CD4-positive, alpha-beta T cell (primary cell): ENCODE results near the gene ZNF787. TPM values are rescaled to one million over a fixed set of nuclear protein-coding genes. Genes with fewer than 3 reads are reported as not detected.

Experiments used
- ATAC-seq: fragments of 200-7000 bp; cut with Tn5 transposase; one replicate; pipeline ENCODE4 v1.10.0; 2022; ENCODE audit warnings: mild to moderate bottlenecking; ENCODE audit not compliant: poor library complexity
- CTCF ChIA-PET: fragments of 350-600 bp; sonication (Branson Sonifier 250); formaldehyde crosslinking; loops from one replicate; lab custom pipeline; 2021; ENCODE audit warnings: antibody characterized with exemption, inconsistent platforms; lab: Charles Lee
- POLR2A ChIA-PET: fragments of 350-600 bp; sonication (Branson Sonifier 250); formaldehyde crosslinking; loops from one replicate; lab custom pipeline; 2021; ENCODE audit warnings: antibody characterized with exemption, inconsistent platforms; lab: Charles Lee
- DNase-seq, 14 experiments: peaks; one replicate each; pipeline ENCODE4 v3.0.0-alpha.2; 2013 to 2020; ENCODE audit warnings: mixed read lengths in 2 of 14
- H3K27ac ChIP-seq, 2 donors: one replicate each; pipeline versions ENCODE4 v1.5.1 to v1.7.0; 2013; ENCODE audit warnings: low read length in 2 of 2, low read depth in 1 of 2, mild to moderate bottlenecking in 1 of 2
- H3K27me3 ChIP-seq, 2 experiments: 1 replicate in 1 of 2; 2 replicates in 1 of 2; pipeline versions ENCODE4 v1.6.1 to v1.7.0; 2013; ENCODE audit warnings: low read length in 2 of 2, control low read depth in 1 of 2, mild to moderate bottlenecking in 1 of 2, moderate library complexity in 1 of 2; ENCODE audit not compliant: insufficient read depth in 2 of 2, control insufficient read depth in 1 of 2
- H3K36me3 ChIP-seq: one replicate; pipeline ENCODE4 v1.6.1; 2013; ENCODE audit warnings: low read length, control low read depth; ENCODE audit not compliant: insufficient read depth
- H3K4me1 ChIP-seq: one replicate; pipeline ENCODE4 v1.6.1; 2013; ENCODE audit warnings: low read length, control low read depth; ENCODE audit not compliant: insufficient read depth
- H3K4me3 ChIP-seq: one replicate; pipeline ENCODE4 v1.5.1; 2013; ENCODE audit warnings: mild to moderate bottlenecking, low read length, moderate library complexity
- H3K9me3 ChIP-seq, 2 experiments: 1 replicate in 1 of 2; 2 replicates in 1 of 2; pipeline versions ENCODE4 v1.6.1 to v1.7.0; 2013; ENCODE audit warnings: low read length in 2 of 2, mild to moderate bottlenecking in 2 of 2, control low read depth in 1 of 2, moderate library complexity in 1 of 2; ENCODE audit not compliant: control insufficient read depth in 1 of 2, insufficient read depth in 1 of 2
- H3K27ac Mint-ChIP-seq: one replicate; pipeline ENCODE4 v1.8.0; 2020; ENCODE audit warnings: mixed read lengths
- H3K27me3 Mint-ChIP-seq: one replicate; pipeline ENCODE4 v1.8.0; 2021; ENCODE audit warnings: mixed read lengths
- H3K36me3 Mint-ChIP-seq: one replicate; pipeline ENCODE4 v1.8.0; 2021; ENCODE audit warnings: low read depth, mixed read lengths
- H3K4me1 Mint-ChIP-seq: one replicate; pipeline ENCODE4 v1.8.0; 2021; ENCODE audit warnings: low read depth, mixed read lengths
- H3K4me3 Mint-ChIP-seq: one replicate; pipeline ENCODE4 v1.8.0; 2020; ENCODE audit warnings: mild to moderate bottlenecking, mixed read lengths
- H3K9me3 Mint-ChIP-seq: one replicate; pipeline ENCODE4 v1.8.0; 2020; ENCODE audit warnings: mixed read lengths
- CTCF ChIP-seq: fragments of 200-600 bp; IDR thresholded peaks from one replicate; pipeline ENCODE4 v1.8.0; 2022; ENCODE audit warnings: antibody characterized with exemption, mild to moderate bottlenecking
- intact Hi-C, 2 experiments: fragments of 100-400 bp; cut with DNase I in 1 of 2; cut with micrococcal nuclease in 1 of 2; formaldehyde crosslinking; loops; one replicate each; pipeline versions ENCODE4 v1.15.1 to v1.9.0; 2023 to 2025; cut with DNase I, micrococcal nuclease
- total RNA-seq, 174 experiments: library from RNA in 2 of 174; stranded (reverse) in 2 of 174; gene quantifications; one replicate each; pipeline ENCODE4 v1.2.3 and lab custom pipeline; 2021 to 2026

ZNF787 gene
- total RNA-seq, 2 experiments from 2014 or later = 11.4 to 11.5 TPM

GRCh38 chr19:56104423-56104822 lies 16.7 kb downstream of the ZNF787 start:
- Histone ChIP-seq H3K27me3 (no peaks in the 10 kb centered on the region), H3K36me3 (peaks cover 35% of the 10 kb centered on the region), H3K27ac (no peak overlapping the region), H3K9me3 (no peaks in the 10 kb centered on the region), H3K4me3 (no peak overlapping the region), H3K4me1 (peaks cover 41% of the 10 kb centered on the region)
- POLR2A ChIA-PET = no interaction called here
- ATAC-seq (no peak), DNase-seq (no peak)
- no peak for TF ChIP-seq CTCF
- H3K27ac Mint-ChIP-seq = no peak overlapping the region
- H3K9me3 Mint-ChIP-seq = no peaks in the 10 kb centered on the region
- H3K36me3 Mint-ChIP-seq = peaks cover 18% of the 10 kb centered on the region
- peaks cover 33% of the 10 kb centered on the region for H3K4me1 Mint-ChIP-seq
- no peaks in the 10 kb centered on the region for H3K27me3 Mint-ChIP-seq
- no peak overlapping the region for H3K4me3 Mint-ChIP-seq
- intact Hi-C loops = no loop called here
- CTCF ChIA-PET = interaction anchor here (1.0 to 1.4 kb wide), 4 partner anchors 67 to 150 kb away, joined by 3 to 8 read pairs (median 4); no protein-coding TSS in a partner anchor

GRCh38 chr19:56103027-56103614 lies 18.0 kb downstream of the ZNF787 start:
- ChIA-PET POLR2A (no interaction called here), CTCF (no interaction called here)
- ATAC-seq = no peak
- Mint-ChIP-seq H3K27ac (no peak overlapping the region), H3K27me3 (no peaks in the 10 kb centered on the region), H3K4me3 (no peak overlapping the region), H3K9me3 (no peaks in the 10 kb centered on the region), H3K36me3 (peaks cover 22% of the 10 kb centered on the region), H3K4me1 (peaks cover 27% of the 10 kb centered on the region)
- Histone ChIP-seq H3K27ac (no peak overlapping the region), H3K4me3 (no peak overlapping the region), H3K36me3 (peaks cover 31% of the 10 kb centered on the region), H3K4me1 (peaks cover 30% of the 10 kb centered on the region), H3K9me3 (no peaks in the 10 kb centered on the region), H3K27me3 (no peaks in the 10 kb centered on the region)
- intact Hi-C loops = no loop called here
- no peak for DNase-seq
- no peak for TF ChIP-seq CTCF

- no peak for ATAC-seq
- H3K4me1 ChIP-seq = peaks cover 22% of the 10 kb centered on the region
- no peaks in the 10 kb centered on the region for H3K9me3 ChIP-seq
- DNase-seq = no peak
- Mint-ChIP-seq H3K4me3 (no peak overlapping the region), H3K27ac (no peak overlapping the region), H3K9me3 (no peaks in the 10 kb centered on the region), H3K27me3 (no peaks in the 10 kb centered on the region), H3K4me1 (peaks cover 23% of the 10 kb centered on the region), H3K36me3 (peaks cover 25% of the 10 kb centered on the region)
- peaks cover 30% of the 10 kb centered on the region for H3K36me3 ChIP-seq
- ChIA-PET POLR2A (no interaction called here), CTCF (interaction anchor here (1.1 kb wide), 1 partner anchor 70 kb away, joined by 3 read pairs; no protein-coding TSS in a partner anchor)
- intact Hi-C loops = no loop called here
- no peak overlapping the region for H3K4me3 ChIP-seq
- TF ChIP-seq CTCF = no peak
- H3K27me3 ChIP-seq = no peaks in the 10 kb centered on the region
- no peak overlapping the region for H3K27ac ChIP-seq
These were observed 19.2 kb downstream of the ZNF787 start for GRCh38 chr19:56101746-56102535.
